OCI-LY7 (cell line): ENCODE measurements around the gene PFDN4. TPM values are rescaled to one million over a fixed set of nuclear protein-coding genes. Genes with fewer than 3 reads are reported as not detected.

Experiments
- BruUV-seq: library from RNA; stranded (reverse); fragments of 400-500 nt; replicated peaks from 2 replicates; lab custom pipeline; 2021; lab: Mats Ljungman, UMichigan
- CTCF ChIA-PET: fragments of 300-600 bp; sonication (Branson Sonifier 250); formaldehyde crosslinking; loops from one replicate; lab custom pipeline; 2022; ENCODE audit warnings: antibody characterized with exemption; ENCODE audit not compliant: unreplicated experiment; lab: Charles Lee
- POLR2A ChIA-PET: fragments of 300-600 bp; sonication (Branson Sonifier 250); formaldehyde crosslinking; loops from one replicate; lab custom pipeline; 2022; ENCODE audit warnings: antibody characterized with exemption; lab: Charles Lee
- DNase-seq: peaks from one replicate; pipeline ENCODE4 v3.0.0-alpha.2; 2015; ENCODE audit warnings: low spot score
- H2AFZ ChIP-seq: fragments of 200-600 bp; sonication (generic), shearing (Covaris generic); 2 replicates; pipeline ENCODE4 v1.6.1; 2014; ENCODE audit warnings: mild to moderate bottlenecking, antibody characterized with exemption, low read length, moderate library complexity
- H3K27ac ChIP-seq: fragments of 200-600 bp; sonication (generic); 2 replicates; pipeline ENCODE4 v1.5.1; 2014; ENCODE audit warnings: mixed run types, low read depth, mild to moderate bottlenecking, moderate library complexity, low read length, inconsistent platforms; ENCODE audit not compliant: poor library complexity, severe bottlenecking
- H3K36me3 ChIP-seq: fragments of 200-600 bp; sonication (generic); 2 replicates; pipeline ENCODE4 v1.6.1; 2014; ENCODE audit warnings: mild to moderate bottlenecking, antibody characterized with exemption, low read length, moderate library complexity, mixed read lengths; ENCODE audit not compliant: insufficient read depth
- H3K4me1 ChIP-seq: fragments of 200-600 bp; sonication (generic); 2 replicates; pipeline ENCODE4 v1.5.1; 2014; ENCODE audit warnings: mild to moderate bottlenecking, low read length; ENCODE audit not compliant: insufficient read depth, poor library complexity, severe bottlenecking
- H3K4me2 ChIP-seq: fragments of 200-600 bp; sonication (generic); 2 replicates; pipeline ENCODE4 v1.6.1; 2014; ENCODE audit warnings: mild to moderate bottlenecking, low read length
- H3K4me3 ChIP-seq: fragments of 200-600 bp; sonication (generic); 2 replicates; pipeline ENCODE4 v1.5.1; 2014; ENCODE audit warnings: mild to moderate bottlenecking, low read depth, low read length; ENCODE audit not compliant: poor library complexity, severe bottlenecking
- H3K79me2 ChIP-seq: fragments of 200-600 bp; sonication (generic); 2 replicates; pipeline ENCODE4 v1.6.1; 2016; ENCODE audit warnings: low read depth, mild to moderate bottlenecking, low read length, moderate library complexity, mixed read lengths; ENCODE audit not compliant: insufficient read depth
- H3K9me2 ChIP-seq: fragments of 200-600 bp; sonication (generic); 2 replicates; pipeline ENCODE4 v1.6.1; 2016; ENCODE audit warnings: mild to moderate bottlenecking, low read length, mixed read lengths; ENCODE audit not compliant: insufficient read depth
- H3K9me3 ChIP-seq: fragments of 200-600 bp; sonication (generic); 2 replicates; pipeline ENCODE4 v1.6.1; 2014; ENCODE audit warnings: mild to moderate bottlenecking, mixed run types, low read length, mixed read lengths
- H4K20me1 ChIP-seq: fragments of 200-600 bp; sonication (generic); 2 replicates; pipeline ENCODE4 v1.6.1; 2014; ENCODE audit warnings: mild to moderate bottlenecking, antibody characterized with exemption, low read length, moderate library complexity, mixed read lengths; ENCODE audit not compliant: insufficient read depth
- EZH2phosphoT487 ChIP-seq: fragments of 200-600 bp; sonication (generic); IDR thresholded peaks from 2 replicates; pipeline ENCODE4 v1.6.1; 2018; ENCODE audit warnings: low read depth, borderline replicate concordance, mild to moderate bottlenecking, mixed run types, antibody characterized with exemption, low read length, moderate library complexity, mixed read lengths
- intact Hi-C: fragments of 100-400 bp; cut with micrococcal nuclease; formaldehyde crosslinking; loops from one replicate; pipeline ENCODE4 v1.10.0; 2022; ENCODE audit not compliant: unreplicated experiment
- total RNA-seq, 2 experiments: library from RNA; depleted of rRNA in 1 of 2; stranded (reverse); fragments of >200 nt in 1 of 2; shearing (Covaris generic) in 1 of 2; gene quantifications; 2 replicates each; pipeline ENCODE4 v1.2.3, GENCODE V29; 2014 to 2022
- TF ChIP-seq, protein P1 (sequence below): fragments of 200-600 bp; sonication (generic); conservative IDR thresholded peaks from 2 replicates; pipeline ENCODE4 v1.5.1; 2014; ENCODE audit warnings: mild to moderate bottlenecking, antibody characterized with exemption, low read length, moderate library complexity, mixed read lengths

PFDN4 gene
- total RNA-seq, 2 experiments from 2014 or later: 29.7 to 40.7 TPM

DNA sequence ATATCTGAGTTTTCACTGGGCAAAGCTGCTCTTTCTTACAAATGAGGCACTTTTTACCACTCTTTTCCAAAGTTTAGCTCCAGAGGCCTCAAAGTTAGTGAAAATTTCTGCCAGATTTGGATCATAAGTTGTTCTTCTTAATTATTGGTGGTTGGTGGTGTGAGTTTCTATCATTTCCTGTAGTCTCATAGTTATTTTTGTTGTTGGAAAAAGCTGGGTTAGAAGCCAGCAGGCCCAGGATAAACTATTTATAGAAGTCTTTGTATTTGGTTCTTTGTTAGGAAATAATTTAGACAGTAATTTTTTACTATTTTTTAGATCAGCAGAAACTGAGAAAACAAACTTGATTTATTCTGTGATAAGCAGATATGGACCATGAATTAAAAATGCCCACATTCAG, 10.6 kb downstream of the PFDN4 start:
- ChIA-PET CTCF (no interaction called here), POLR2A (no interaction called here)
- no peak overlapping the region for H3K27ac ChIP-seq
- no peaks in the 10 kb centered on the region for H3K4me1 ChIP-seq
- intact Hi-C loops: loop anchor here (5.0 kb wide), 1 partner anchor 429 kb away; no protein-coding TSS in a partner anchor
- no peaks in the 10 kb centered on the region for H3K9me2 ChIP-seq
- no peak overlapping the region for H3K4me2 ChIP-seq
- no TSS peak for BruUV-seq
- H2AFZ ChIP-seq: no peak overlapping the region
- no peaks in the 10 kb centered on the region for H3K9me3 ChIP-seq
- no peaks in the 10 kb centered on the region for H4K20me1 ChIP-seq
- no peak for DNase-seq
- H3K4me3 ChIP-seq: no peak overlapping the region
- TF ChIP-seq, protein P1, sequence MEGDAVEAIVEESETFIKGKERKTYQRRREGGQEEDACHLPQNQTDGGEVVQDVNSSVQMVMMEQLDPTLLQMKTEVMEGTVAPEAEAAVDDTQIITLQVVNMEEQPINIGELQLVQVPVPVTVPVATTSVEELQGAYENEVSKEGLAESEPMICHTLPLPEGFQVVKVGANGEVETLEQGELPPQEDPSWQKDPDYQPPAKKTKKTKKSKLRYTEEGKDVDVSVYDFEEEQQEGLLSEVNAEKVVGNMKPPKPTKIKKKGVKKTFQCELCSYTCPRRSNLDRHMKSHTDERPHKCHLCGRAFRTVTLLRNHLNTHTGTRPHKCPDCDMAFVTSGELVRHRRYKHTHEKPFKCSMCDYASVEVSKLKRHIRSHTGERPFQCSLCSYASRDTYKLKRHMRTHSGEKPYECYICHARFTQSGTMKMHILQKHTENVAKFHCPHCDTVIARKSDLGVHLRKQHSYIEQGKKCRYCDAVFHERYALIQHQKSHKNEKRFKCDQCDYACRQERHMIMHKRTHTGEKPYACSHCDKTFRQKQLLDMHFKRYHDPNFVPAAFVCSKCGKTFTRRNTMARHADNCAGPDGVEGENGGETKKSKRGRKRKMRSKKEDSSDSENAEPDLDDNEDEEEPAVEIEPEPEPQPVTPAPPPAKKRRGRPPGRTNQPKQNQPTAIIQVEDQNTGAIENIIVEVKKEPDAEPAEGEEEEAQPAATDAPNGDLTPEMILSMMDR: no peak
- TF ChIP-seq EZH2phosphoT487: no peak
- peaks cover 4% of the 10 kb centered on the region; the same call in 1 of the 2 replicates for H3K79me2 ChIP-seq
- peaks cover 38% of the 10 kb centered on the region for H3K36me3 ChIP-seq

GRCh38 chr20:54219751-54220426, 12.0 kb downstream of the PFDN4 start:
- no peak overlapping the region for H2AFZ ChIP-seq
- H3K9me2 ChIP-seq: no peaks in the 10 kb centered on the region
- no peak overlapping the region for H3K4me2 ChIP-seq
- TF ChIP-seq, protein P1: peak; percentile 80
- no peak for TF ChIP-seq EZH2phosphoT487
- intact Hi-C loops: loop anchor here (5.0 kb wide), 1 partner anchor 427 kb away; no protein-coding TSS in a partner anchor
- H4K20me1 ChIP-seq: no peaks in the 10 kb centered on the region
- H3K36me3 ChIP-seq: peaks cover 34% of the 10 kb centered on the region
- no peaks in the 10 kb centered on the region for H3K79me2 ChIP-seq
- POLR2A ChIA-PET: interaction anchor here (0.6 kb wide), 2 partner anchors 186 to 1096 kb away, joined by 3 read pairs; no protein-coding TSS in a partner anchor
- no peak overlapping the region for H3K27ac ChIP-seq
- BruUV-seq: no TSS peak
- H3K4me3 ChIP-seq: no peak overlapping the region
- CTCF ChIA-PET: no interaction called here
- H3K4me1 ChIP-seq: no peaks in the 10 kb centered on the region
- H3K9me3 ChIP-seq: no peaks in the 10 kb centered on the region
- DNase-seq: peak; percentile 21

DNA sequence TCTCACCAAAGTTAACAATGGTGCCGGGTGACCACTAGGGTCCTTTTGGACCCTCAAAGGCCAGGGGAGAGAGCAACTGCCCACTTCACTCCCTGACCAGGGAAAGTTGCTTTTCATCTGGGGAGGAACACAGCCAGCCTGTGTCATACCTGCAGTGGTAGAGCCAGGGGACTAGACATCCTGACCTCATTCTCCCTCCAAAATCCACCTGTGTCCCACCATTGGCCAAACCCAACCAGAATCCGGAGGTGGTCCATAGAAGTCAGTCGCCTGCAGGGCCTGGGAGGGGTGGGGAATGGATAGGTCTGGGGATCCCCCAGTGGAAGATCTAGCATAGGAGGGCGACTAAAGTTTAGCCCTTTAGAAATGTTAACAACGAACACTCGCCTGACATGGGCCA, 12.8 kb downstream of the PFDN4 start:
- CTCF ChIA-PET: no interaction called here
- POLR2A ChIA-PET: no interaction called here
- TF ChIP-seq, protein P1: no peak
- no peak for TF ChIP-seq EZH2phosphoT487
- H3K4me3 ChIP-seq: no peak overlapping the region
- intact Hi-C loops: no loop called here
- H2AFZ ChIP-seq: no peak overlapping the region
- H4K20me1 ChIP-seq: no peaks in the 10 kb centered on the region
- H3K4me1 ChIP-seq: no peaks in the 10 kb centered on the region
- H3K36me3 ChIP-seq: peaks cover 25% of the 10 kb centered on the region
- no peak for DNase-seq
- BruUV-seq: no TSS peak
- no peaks in the 10 kb centered on the region for H3K79me2 ChIP-seq
- H3K4me2 ChIP-seq: no peak overlapping the region
- no peaks in the 10 kb centered on the region for H3K9me3 ChIP-seq
- no peaks in the 10 kb centered on the region for H3K9me2 ChIP-seq
- no peak overlapping the region for H3K27ac ChIP-seq
